IMR-90 (cell line): Measurements from ENCODE around the gene MOB2. TPM values are rescaled to one million over a fixed set of nuclear protein-coding genes. Genes with fewer than 3 reads are reported as not detected.

ENCODE experiments used
- ATAC-seq: fragments of 200-7000 bp; cut with Tn5 transposase; 2 replicates; pipeline ENCODE4 v1.9.1; 2020; ENCODE audit warnings: low read depth, mild to moderate bottlenecking, moderate library complexity
- BruUV-seq: library from RNA; stranded (reverse); fragments of 400-500 nt; replicated peaks from 2 replicates; lab custom pipeline; 2021; lab: Mats Ljungman, UMichigan
- CTCF ChIA-PET: fragments of 300-600 bp; formaldehyde crosslinking; extraction: SDS; loops from one replicate; lab custom pipeline; 2021; ENCODE audit warnings: antibody characterized with exemption; lab: Yijun Ruan, JAX
- POLR2A ChIA-PET: fragments of 300-600 bp; sonication (Branson Sonifier 250); formaldehyde crosslinking; loops from one replicate; lab custom pipeline; 2022; ENCODE audit warnings: antibody characterized with exemption; ENCODE audit not compliant: unreplicated experiment; lab: Charles Lee
- DNase-seq: peaks from one replicate; pipeline ENCODE4 v3.0.0; 2013
- H2AFZ ChIP-seq: replicated peaks from 2 replicates; pipeline ENCODE3; 2013; ENCODE audit warnings: low read length, mild to moderate bottlenecking; ENCODE audit not compliant: poor library complexity
- H2AK5ac ChIP-seq: 2 replicates; pipeline ENCODE4 v1.6.1; 2013; ENCODE audit warnings: low read depth, low read length, inconsistent platforms
- H2AK9ac ChIP-seq: replicated peaks from 2 replicates; pipeline ENCODE3; 2013; ENCODE audit warnings: mild to moderate bottlenecking, low read depth, low read length, moderate library complexity; ENCODE audit not compliant: poor library complexity
- H2BK120ac ChIP-seq: 2 replicates; pipeline ENCODE4 v1.6.1; 2013; ENCODE audit warnings: low read depth, low read length, inconsistent platforms
- H2BK15ac ChIP-seq: 3 replicates; pipeline ENCODE4 v1.6.1; 2013; ENCODE audit warnings: low read depth, low read length, inconsistent platforms
- H2BK20ac ChIP-seq: 2 replicates; pipeline ENCODE4 v1.6.1; 2013; ENCODE audit warnings: low read depth, mild to moderate bottlenecking, inconsistent platforms, low read length, moderate library complexity
- H2BK5ac ChIP-seq: 2 replicates; pipeline ENCODE4 v1.6.1; 2013; ENCODE audit warnings: mild to moderate bottlenecking, low read depth, low read length, inconsistent platforms; ENCODE audit not compliant: poor library complexity, severe bottlenecking
- H3K14ac ChIP-seq: replicated peaks from 2 replicates; pipeline ENCODE4 v1.6.1; 2013; ENCODE audit warnings: low read depth, low read length, inconsistent platforms
- H3K18ac ChIP-seq: 2 replicates; pipeline ENCODE4 v1.6.1; 2013; ENCODE audit warnings: low read depth, low read length, control low read depth
- H3K23ac ChIP-seq: 2 replicates; pipeline ENCODE4 v1.6.1; 2013; ENCODE audit warnings: low read depth, low read length, inconsistent platforms
- H3K27ac ChIP-seq: 2 replicates; pipeline ENCODE4 v1.5.1; 2013; ENCODE audit warnings: mild to moderate bottlenecking, control low read depth, low read length; ENCODE audit not compliant: insufficient read depth
- H3K27me3 ChIP-seq: 2 replicates; pipeline ENCODE4 v1.6.1; 2013; ENCODE audit warnings: low read length; ENCODE audit not compliant: control insufficient read depth, insufficient read depth
- H3K36me3 ChIP-seq: 2 replicates; pipeline ENCODE4 v1.6.1; 2013; ENCODE audit warnings: low read length, mixed read lengths; ENCODE audit not compliant: control insufficient read depth, insufficient read depth
- H3K4ac ChIP-seq: 2 replicates; pipeline ENCODE4 v1.6.1; 2013; ENCODE audit warnings: low read depth, low read length, inconsistent platforms
- H3K4me1 ChIP-seq: 2 replicates; pipeline ENCODE4 v1.6.1; 2013; ENCODE audit warnings: low read length, mixed read lengths; ENCODE audit not compliant: control insufficient read depth, insufficient read depth
- H3K4me2 ChIP-seq: 2 replicates; pipeline ENCODE4 v1.6.1; 2013; ENCODE audit warnings: low read depth, mild to moderate bottlenecking, control low read depth, low read length, moderate library complexity
- H3K4me3 ChIP-seq: 2 replicates; pipeline ENCODE4 v1.5.1; 2013; ENCODE audit warnings: low read depth, mild to moderate bottlenecking, control low read depth, low read length, moderate library complexity; ENCODE audit not compliant: insufficient read depth
- H3K56ac ChIP-seq: 2 replicates; pipeline ENCODE4 v1.6.1; 2013; ENCODE audit warnings: low read length, inconsistent platforms; ENCODE audit not compliant: insufficient read depth; ENCODE audit errors: extremely low read depth
- H3K79me1 ChIP-seq, 2 experiments: 2 replicates each; pipeline ENCODE4 v1.6.1; 2013; ENCODE audit warnings: low read length in 2 of 2, inconsistent platforms in 1 of 2, low read depth in 1 of 2
- H3K9ac ChIP-seq: 2 replicates; pipeline ENCODE4 v1.6.1; 2013; ENCODE audit warnings: low read depth, low read length, control low read depth
- H3K9me1 ChIP-seq: 2 replicates; pipeline ENCODE4 v1.6.1; 2013; ENCODE audit warnings: low read length, inconsistent platforms; ENCODE audit not compliant: insufficient read depth
- H3K9me3 ChIP-seq: 2 replicates; pipeline ENCODE4 v1.6.1; 2013; ENCODE audit warnings: low read length; ENCODE audit not compliant: control insufficient read depth, insufficient read depth
- H4K20me1 ChIP-seq: 2 replicates; pipeline ENCODE4 v1.6.1; 2013; ENCODE audit warnings: low read length, inconsistent platforms; ENCODE audit not compliant: insufficient read depth
- H4K5ac ChIP-seq: 2 replicates; pipeline ENCODE4 v1.6.1; 2013; ENCODE audit warnings: mild to moderate bottlenecking, low read depth, low read length, control low read depth
- H4K8ac ChIP-seq, 2 experiments: 2 replicates each; pipeline ENCODE4 v1.6.1; 2013; ENCODE audit warnings: low read depth in 2 of 2, low read length in 2 of 2, control low read depth in 1 of 2, inconsistent platforms in 1 of 2
- H4K91ac ChIP-seq: 2 replicates; pipeline ENCODE4 v1.6.1; 2013; ENCODE audit warnings: low read depth, low read length, inconsistent platforms; ENCODE audit not compliant: insufficient read depth
- BHLHE40 ChIP-seq: fragments of 150-350 bp; IDR thresholded peaks from 2 replicates; pipeline ENCODE4 v1.6.1; 2016; ENCODE audit warnings: mild to moderate bottlenecking, low read depth, low read length
- CEBPB ChIP-seq: IDR thresholded peaks from 2 replicates; pipeline ENCODE4 v1.6.1; 2012; ENCODE audit warnings: low read depth, low read length, improper control_type of control experiment
- CHD1 ChIP-seq: IDR thresholded peaks from 2 replicates; pipeline ENCODE4 v1.6.1; 2012; ENCODE audit warnings: low read depth, low read length, improper control_type of control experiment
- FOS ChIP-seq: fragments of 150-350 bp; IDR thresholded peaks from 2 replicates; pipeline ENCODE4 v1.6.1; 2016; ENCODE audit warnings: low read depth, low read length
- MAFK ChIP-seq: IDR thresholded peaks from 2 replicates; pipeline ENCODE4 v1.6.1; 2012; ENCODE audit warnings: low read depth, low read length, improper control_type of control experiment
- MAZ ChIP-seq: IDR thresholded peaks from 2 replicates; pipeline ENCODE4 v1.6.1; 2012; ENCODE audit warnings: low read depth, mild to moderate bottlenecking, low read length, improper control_type of control experiment, moderate library complexity, borderline replicate concordance
- MXI1 ChIP-seq: IDR thresholded peaks from 2 replicates; pipeline ENCODE4 v1.6.1; 2012; ENCODE audit warnings: low read depth, mild to moderate bottlenecking, low read length, moderate library complexity, borderline replicate concordance
- NFE2L2 ChIP-seq: fragments of 150-350 bp; IDR thresholded peaks from 2 replicates; pipeline ENCODE4 v1.6.1; 2016; ENCODE audit warnings: low read depth, mild to moderate bottlenecking, low read length
- POLR2A ChIP-seq: IDR thresholded peaks from 2 replicates; pipeline ENCODE4 v1.6.1; 2012; ENCODE audit warnings: mild to moderate bottlenecking, low read depth, low read length
- RAD21 ChIP-seq: IDR thresholded peaks from 2 replicates; pipeline ENCODE4 v1.6.1; 2012; ENCODE audit warnings: low read length, improper control_type of control experiment
- RCOR1 ChIP-seq: IDR thresholded peaks from 2 replicates; pipeline ENCODE4 v1.6.1; 2012; ENCODE audit warnings: mild to moderate bottlenecking, low read length, improper control_type of control experiment; ENCODE audit not compliant: insufficient replicate concordance
- RFX5 ChIP-seq: IDR thresholded peaks from 2 replicates; pipeline ENCODE4 v1.8.0; 2012; ENCODE audit warnings: low read depth, mild to moderate bottlenecking, low read length, moderate library complexity
- SMC3 ChIP-seq: fragments of 150-350 bp; IDR thresholded peaks from 2 replicates; pipeline ENCODE4 v1.6.1; 2016; ENCODE audit warnings: low read depth, mild to moderate bottlenecking, antibody characterized with exemption, low read length, moderate library complexity
- WGBS, 2 experiments: methylation state at CpG; one replicate each; pipeline versions ENCODE4 v1.1.5 to v1.1.7; 2013; ENCODE audit warnings: missing lambda C conversion rate in 2 of 2; ENCODE audit not compliant: insufficient read length in 1 of 2; ENCODE audit errors: extremely low coverage in 2 of 2; 5-methylcytosine and 5-hydroxymethylcytosine counted together
- dilution Hi-C: fragments of 300-500 bp; cut with HindIII; formaldehyde crosslinking; loops from one replicate; pipeline ENCODE4 v1.14.3; 2018; ENCODE audit warnings: low sequenced_read_pairs; ENCODE audit not compliant: unreplicated experiment
- in situ Hi-C: fragments of 300-500 bp; cut with MboI; formaldehyde crosslinking; loops from 3 replicates; pipeline ENCODE4 v1.14.3; 2019; ENCODE audit warnings: low sequenced_read_pairs, inconsistent platforms, mixed read lengths
- intact Hi-C: fragments of 100-400 bp; cut with micrococcal nuclease; formaldehyde crosslinking; loops from 2 replicates; pipeline ENCODE4 v1.10.0; 2022
- polyA plus RNA-seq, 3 experiments: library from polyadenylated mRNA; depleted of rRNA; stranded (reverse); fragments of >200 nt; gene quantifications; 2 replicates each; pipeline ENCODE4 v1.2.3, GENCODE V29; 2012; ENCODE audit warnings: low replicate concordance in 1 of 3
- total RNA-seq: library from RNA; depleted of rRNA; stranded (reverse); fragments of >200 nt; gene quantifications from 2 replicates; pipeline ENCODE4 v1.2.3, GENCODE V29; 2012
- TF ChIP-seq, protein P1 (sequence below): fragments of 150-350 bp; IDR thresholded peaks from 2 replicates; pipeline ENCODE4 v1.6.1; 2017; ENCODE audit warnings: mild to moderate bottlenecking, antibody characterized with exemption, low read length, low read depth
- TF ChIP-seq, protein P2 (sequence below): fragments of 150-350 bp; IDR thresholded peaks from 2 replicates; pipeline ENCODE4 v1.6.1; 2016; ENCODE audit warnings: low read depth, mild to moderate bottlenecking, low read length, moderate library complexity, borderline replicate concordance
- TF ChIP-seq, protein P3 (sequence below): conservative IDR thresholded peaks from 2 replicates; pipeline ENCODE4 v1.5.1; 2012; ENCODE audit warnings: mild to moderate bottlenecking, low read depth, low read length, improper control_type of control experiment

The MOB2 gene
- total and polyA plus RNA-seq, 2 of the 4 experiments (the other 2 are of a cell fraction), result 23.7 to 36.2 TPM

DNA sequence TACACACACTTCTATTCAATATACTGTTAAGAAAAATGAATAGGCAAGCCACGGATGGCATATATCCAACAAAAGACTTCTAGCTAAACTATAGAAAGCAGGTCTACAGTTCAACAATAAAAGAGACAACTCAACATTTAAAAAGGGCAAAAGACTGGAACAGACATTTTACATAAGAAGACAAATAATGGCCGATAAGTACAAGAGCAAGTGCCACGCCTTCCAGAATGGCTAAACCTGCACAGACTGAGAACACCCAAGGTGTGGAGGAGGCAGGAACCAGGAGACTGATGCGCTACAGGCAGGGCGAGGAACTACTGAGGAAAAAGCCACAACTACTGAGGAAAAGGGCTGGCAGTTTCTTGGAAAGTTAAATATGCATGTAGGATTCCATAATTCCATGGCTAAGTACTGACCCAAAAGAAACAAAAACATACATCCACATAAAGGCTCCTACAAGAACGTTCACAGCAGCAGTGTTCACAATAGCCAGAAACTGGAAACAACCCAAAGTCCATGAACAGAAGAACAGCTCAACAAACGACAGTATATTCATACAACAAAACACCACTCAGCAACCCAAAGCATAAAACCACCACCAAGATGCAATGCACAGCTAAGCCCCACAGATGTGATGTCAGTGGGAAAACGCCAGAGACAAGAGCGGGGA is 9.6 kb upstream of the MOB2 start:
- intact Hi-C loops (no loop called here), in situ Hi-C loops (no loop called here), dilution Hi-C loops (no loop called here)
- H3K56ac ChIP-seq, result no peak overlapping the region
- WGBS, 2 experiments, result 83% methylated on average over 2 of the region's 9 CpGs; no CpG with 5 or more reads in 1 of the 2 experiments
- no peak overlapping the region for H3K4ac ChIP-seq
- no peak for DNase-seq
- peaks cover 4% of the 10 kb centered on the region for H3K36me3 ChIP-seq
- no peak overlapping the region for H2AK9ac ChIP-seq
- no peak overlapping the region for H2BK20ac ChIP-seq
- peaks cover 78% of the 10 kb centered on the region for H4K20me1 ChIP-seq
- no peak overlapping the region for H2BK5ac ChIP-seq
- H3K9ac ChIP-seq, result no peak overlapping the region
- ChIA-PET CTCF (no interaction called here), POLR2A (no interaction called here)
- no peak for ATAC-seq
- no peak overlapping the region for H4K5ac ChIP-seq
- H3K79me1 ChIP-seq, result peaks cover 50 to 67% of the 10 kb centered on the region in 2 experiments
- no peak overlapping the region for H2BK15ac ChIP-seq
- H2BK120ac ChIP-seq, result no peak overlapping the region
- no peak overlapping the region for H3K14ac ChIP-seq
- TF ChIP-seq, protein P1, sequence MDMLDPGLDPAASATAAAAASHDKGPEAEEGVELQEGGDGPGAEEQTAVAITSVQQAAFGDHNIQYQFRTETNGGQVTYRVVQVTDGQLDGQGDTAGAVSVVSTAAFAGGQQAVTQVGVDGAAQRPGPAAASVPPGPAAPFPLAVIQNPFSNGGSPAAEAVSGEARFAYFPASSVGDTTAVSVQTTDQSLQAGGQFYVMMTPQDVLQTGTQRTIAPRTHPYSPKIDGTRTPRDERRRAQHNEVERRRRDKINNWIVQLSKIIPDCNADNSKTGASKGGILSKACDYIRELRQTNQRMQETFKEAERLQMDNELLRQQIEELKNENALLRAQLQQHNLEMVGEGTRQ, result no peak
- no peak for TF ChIP-seq CHD1
- TF ChIP-seq, protein P2, sequence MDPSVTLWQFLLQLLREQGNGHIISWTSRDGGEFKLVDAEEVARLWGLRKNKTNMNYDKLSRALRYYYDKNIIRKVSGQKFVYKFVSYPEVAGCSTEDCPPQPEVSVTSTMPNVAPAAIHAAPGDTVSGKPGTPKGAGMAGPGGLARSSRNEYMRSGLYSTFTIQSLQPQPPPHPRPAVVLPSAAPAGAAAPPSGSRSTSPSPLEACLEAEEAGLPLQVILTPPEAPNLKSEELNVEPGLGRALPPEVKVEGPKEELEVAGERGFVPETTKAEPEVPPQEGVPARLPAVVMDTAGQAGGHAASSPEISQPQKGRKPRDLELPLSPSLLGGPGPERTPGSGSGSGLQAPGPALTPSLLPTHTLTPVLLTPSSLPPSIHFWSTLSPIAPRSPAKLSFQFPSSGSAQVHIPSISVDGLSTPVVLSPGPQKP, result no peak
- TF ChIP-seq CEBPB, result no peak
- no peak for TF ChIP-seq NFE2L2
- TF ChIP-seq, protein P3, sequence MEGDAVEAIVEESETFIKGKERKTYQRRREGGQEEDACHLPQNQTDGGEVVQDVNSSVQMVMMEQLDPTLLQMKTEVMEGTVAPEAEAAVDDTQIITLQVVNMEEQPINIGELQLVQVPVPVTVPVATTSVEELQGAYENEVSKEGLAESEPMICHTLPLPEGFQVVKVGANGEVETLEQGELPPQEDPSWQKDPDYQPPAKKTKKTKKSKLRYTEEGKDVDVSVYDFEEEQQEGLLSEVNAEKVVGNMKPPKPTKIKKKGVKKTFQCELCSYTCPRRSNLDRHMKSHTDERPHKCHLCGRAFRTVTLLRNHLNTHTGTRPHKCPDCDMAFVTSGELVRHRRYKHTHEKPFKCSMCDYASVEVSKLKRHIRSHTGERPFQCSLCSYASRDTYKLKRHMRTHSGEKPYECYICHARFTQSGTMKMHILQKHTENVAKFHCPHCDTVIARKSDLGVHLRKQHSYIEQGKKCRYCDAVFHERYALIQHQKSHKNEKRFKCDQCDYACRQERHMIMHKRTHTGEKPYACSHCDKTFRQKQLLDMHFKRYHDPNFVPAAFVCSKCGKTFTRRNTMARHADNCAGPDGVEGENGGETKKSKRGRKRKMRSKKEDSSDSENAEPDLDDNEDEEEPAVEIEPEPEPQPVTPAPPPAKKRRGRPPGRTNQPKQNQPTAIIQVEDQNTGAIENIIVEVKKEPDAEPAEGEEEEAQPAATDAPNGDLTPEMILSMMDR, result no peak
- no peak for TF ChIP-seq FOS
- no peak for TF ChIP-seq BHLHE40
- TF ChIP-seq SMC3, result no peak
- no peak for TF ChIP-seq MXI1
- no peak for TF ChIP-seq RAD21
- no peak for TF ChIP-seq RFX5
- TF ChIP-seq POLR2A, result no peak
- no peak for TF ChIP-seq MAZ
- no peak for TF ChIP-seq RCOR1
- TF ChIP-seq MAFK, result no peak
- no peak overlapping the region for H3K4me3 ChIP-seq
- no peak overlapping the region for H3K27ac ChIP-seq
- no peak overlapping the region; the same call in 1 of the 2 replicates for H3K23ac ChIP-seq
- no TSS peak for BruUV-seq
- no peak overlapping the region for H4K91ac ChIP-seq
- H2AK5ac ChIP-seq, result no peak overlapping the region
- H4K8ac ChIP-seq, result no peak overlapping the region
- peaks cover 23% of the 10 kb centered on the region for H3K9me1 ChIP-seq
- no peak overlapping the region for H2AFZ ChIP-seq
- H3K27me3 ChIP-seq, result no peaks in the 10 kb centered on the region
- H3K9me3 ChIP-seq, result no peaks in the 10 kb centered on the region
- no peak overlapping the region for H3K4me2 ChIP-seq
- H3K18ac ChIP-seq, result no peak overlapping the region
- H3K4me1 ChIP-seq, result no peaks in the 10 kb centered on the region
